Measurements from ENCODE around the gene ARHGAP44. TPM values are rescaled to one million over a fixed set of nuclear protein-coding genes. Genes with fewer than 3 reads are reported as not detected.

The ARHGAP44 gene
- total RNA-seq, 4 donors from 2014 or later, result 1.4 to 6.2 (median 2.1) TPM

- Histone ChIP-seq H3K4me1 (no peaks in the 10 kb centered on the region), H3K9me3 (no peaks in the 10 kb centered on the region), H3K27me3 (no peaks in the 10 kb centered on the region), H3K4me3 (no peak overlapping the region), H3K27ac (no peak overlapping the region), H3K36me3 (no peaks in the 10 kb centered on the region)
- in situ Hi-C loops (cut with MboI; ENCODE audit: low sequenced_read_pairs in 4 of 4) (no loop called here), intact Hi-C loops (cut with DNase I; ENCODE audit: low total_unique reads) (no loop called here)
- no peak for ATAC-seq
- no peak for DNase-seq
- TF ChIP-seq CTCF (IDR thresholded peaks at IDR 0.05 in 4 of 5, conservative IDR thresholded peaks at IDR 0.05 in 1 of 5) (no peak), POLR2A (IDR thresholded peaks at IDR 0.05) (no peak)
Observed at GRCh38 chr17:12883472-12883871, 94.2 kb downstream of the ARHGAP44 start.

GRCh38 chr17:12887088-12887487, 97.8 kb downstream of the ARHGAP44 start:
- no peak for TF ChIP-seq POLR2A (IDR thresholded peaks at IDR 0.05)
- no peak for TF ChIP-seq CTCF (IDR thresholded peaks at IDR 0.05 in 4 of 5, conservative IDR thresholded peaks at IDR 0.05 in 1 of 5)
- Histone ChIP-seq H3K4me3 (no peak overlapping the region), H3K27me3 (no peaks in the 10 kb centered on the region), H3K36me3 (no peaks in the 10 kb centered on the region), H3K4me1 (no peaks in the 10 kb centered on the region), H3K27ac (no peak overlapping the region), H3K9me3 (no peaks in the 10 kb centered on the region)
- ATAC-seq (no peak), DNase-seq (no peak)
- in situ Hi-C loops (cut with MboI; ENCODE audit: low sequenced_read_pairs in 4 of 4), result no loop called here
- intact Hi-C loops (cut with DNase I; ENCODE audit: low total_unique reads), result no loop called here

GRCh38 chr17:12896180-12896785, 107.0 kb downstream of the ARHGAP44 start:
- H3K36me3 ChIP-seq, result no peaks in the 10 kb centered on the region
- TF ChIP-seq CTCF (IDR thresholded peaks at IDR 0.05 in 4 of 5, conservative IDR thresholded peaks at IDR 0.05 in 1 of 5) (no peak), POLR2A (IDR thresholded peaks at IDR 0.05) (no peak)
- intact Hi-C loops (cut with DNase I; ENCODE audit: low total_unique reads), result no loop called here
- DNase-seq (no peak), ATAC-seq (no peak)
- in situ Hi-C loops (cut with MboI; ENCODE audit: low sequenced_read_pairs in 4 of 4), result no loop called here
- no peaks in the 10 kb centered on the region for H3K4me1 ChIP-seq
- H3K27me3 ChIP-seq, result no peaks in the 10 kb centered on the region
- H3K27ac ChIP-seq, result no peak overlapping the region
- H3K9me3 ChIP-seq, result no peaks in the 10 kb centered on the region
- H3K4me3 ChIP-seq, result no peak overlapping the region

GRCh38 chr17:12898110-12898509, 108.8 kb downstream of the ARHGAP44 start:
- DNase-seq (no peak), ATAC-seq (no peak)
- Histone ChIP-seq H3K4me1 (no peaks in the 10 kb centered on the region), H3K4me3 (no peak overlapping the region), H3K27me3 (no peaks in the 10 kb centered on the region), H3K9me3 (no peaks in the 10 kb centered on the region), H3K36me3 (no peaks in the 10 kb centered on the region), H3K27ac (no peak overlapping the region)
- TF ChIP-seq POLR2A (IDR thresholded peaks at IDR 0.05), result no peak
- in situ Hi-C loops (cut with MboI; ENCODE audit: low sequenced_read_pairs in 4 of 4) (no loop called here), intact Hi-C loops (cut with DNase I; ENCODE audit: low total_unique reads) (no loop called here)

GRCh38 chr17:12899604-12900003, 110.3 kb downstream of the ARHGAP44 start:
- Histone ChIP-seq H3K36me3 (no peaks in the 10 kb centered on the region), H3K4me1 (no peaks in the 10 kb centered on the region), H3K27ac (no peak overlapping the region), H3K9me3 (no peaks in the 10 kb centered on the region), H3K4me3 (no peak overlapping the region), H3K27me3 (no peaks in the 10 kb centered on the region)
- intact Hi-C loops (cut with DNase I; ENCODE audit: low total_unique reads) (no loop called here), in situ Hi-C loops (cut with MboI; ENCODE audit: low sequenced_read_pairs in 4 of 4) (no loop called here)
- TF ChIP-seq CTCF (IDR thresholded peaks at IDR 0.05 in 4 of 5, conservative IDR thresholded peaks at IDR 0.05 in 1 of 5) (no peak), POLR2A (IDR thresholded peaks at IDR 0.05) (no peak)
- no peak for DNase-seq
- no peak for ATAC-seq

Measured in gastrocnemius medialis (tissue), 4 donors.